K562 (cell line): ENCODE measurements around the gene NOTCH1. TPM values are rescaled to one million over a fixed set of nuclear protein-coding genes. Genes with fewer than 3 reads are reported as not detected.

Source experiments
- ATAC-seq: fragments of 200-7000 bp; cut with Tn5 transposase; 3 replicates; pipeline ENCODE4 v1.9.1; 2020; ENCODE audit warnings: moderate library complexity
- BruUV-seq: library from RNA; stranded (reverse); fragments of 400-500 nt; replicated peaks from 2 replicates; lab custom pipeline; 2021; lab: Mats Ljungman, UMichigan
- CTCF ChIA-PET: fragments of 300-600 bp; formaldehyde crosslinking; extraction: SDS; loops from one replicate; lab custom pipeline; 2021; ENCODE audit warnings: low intra/inter-chr PET ratio; lab: Yijun Ruan, JAX
- POLR2A ChIA-PET: fragments of 300-600, 350-650 bp; sonication (Branson Sonifier 250); formaldehyde crosslinking; extraction: SDS; loops from one replicate; lab custom pipeline; 2021; ENCODE audit warnings: antibody characterized with exemption, inconsistent platforms; lab: Yijun Ruan, JAX
- DNase-seq, 4 experiments: peaks; one replicate each; pipeline versions ENCODE4 v3.0.0 to v3.0.0-alpha.2; 2011 to 2018; ENCODE audit warnings: low spot score in 3 of 4, mixed read lengths in 3 of 4; ENCODE audit errors: extremely low read depth in 1 of 4
- FAIRE-seq: peaks from 2 replicates; lab custom pipeline; 2011; peaks lifted over from hg19 to GRCh38; lab: Jason Lieb, UNC
- H2AFZ ChIP-seq: 2 replicates; pipeline ENCODE4 v1.6.0; 2011; ENCODE audit warnings: low read depth, low read length, control low read depth, inconsistent platforms
- H3K27ac ChIP-seq: fragments of 200-600 bp; 3 replicates; pipeline ENCODE4 v1.8.0; 2011; ENCODE audit warnings: low read depth, mild to moderate bottlenecking, control low read depth, inconsistent platforms, low read length, moderate library complexity, mixed read lengths; ENCODE audit errors: extremely low read depth
- H3K27me3 ChIP-seq, 2 experiments: fragments of 300-600 bp in 1 of 2; 2 replicates in 1 of 2; 3 replicates in 1 of 2; pipeline versions ENCODE4 v1.6.0 to v1.8.0; 2011; ENCODE audit warnings: inconsistent platforms in 2 of 2, low read length in 2 of 2, mild to moderate bottlenecking in 1 of 2, mixed read lengths in 1 of 2, moderate library complexity in 1 of 2; ENCODE audit not compliant: control insufficient read depth in 2 of 2, insufficient read depth in 2 of 2
- H3K36me3 ChIP-seq: fragments of 300-600 bp; 3 replicates; pipeline ENCODE4 v1.8.0; 2011; ENCODE audit warnings: mild to moderate bottlenecking, low read length, inconsistent platforms; ENCODE audit not compliant: control insufficient read depth, insufficient read depth
- H3K4me1 ChIP-seq, 2 experiments: fragments of 200-600 bp in 1 of 2; replicated peaks in 1 of 2; 2 replicates in 1 of 2; 3 replicates in 1 of 2; pipeline versions ENCODE4 v1.5.1 to v1.8.0; 2011; ENCODE audit warnings: inconsistent platforms in 2 of 2, low read length in 2 of 2, mild to moderate bottlenecking in 1 of 2, mixed read lengths in 1 of 2, moderate library complexity in 1 of 2; ENCODE audit not compliant: control insufficient read depth in 2 of 2, insufficient read depth in 2 of 2
- H3K4me2 ChIP-seq: 2 replicates; pipeline ENCODE4 v1.6.1; 2011; ENCODE audit warnings: low read length, control low read depth, inconsistent platforms, mixed read lengths; ENCODE audit not compliant: insufficient read depth
- H3K4me3 ChIP-seq: fragments of 200-600 bp; sonication (generic), shearing (Covaris generic); 2 replicates; pipeline ENCODE4 v1.5.1; 2016; ENCODE audit warnings: control low read depth, inconsistent platforms
- H3K79me2 ChIP-seq: fragments of 200-600 bp; 3 replicates; pipeline ENCODE4 v1.8.0; 2011; ENCODE audit warnings: low read length, inconsistent platforms; ENCODE audit not compliant: control insufficient read depth, insufficient read depth
- H3K9ac ChIP-seq, 2 experiments: 2 replicates each; pipeline versions ENCODE4 v1.6.0 to v1.6.1; 2011; ENCODE audit warnings: low read depth in 2 of 2, low read length in 2 of 2, control low read depth in 1 of 2, inconsistent platforms in 1 of 2, mild to moderate bottlenecking in 1 of 2, mixed read lengths in 1 of 2; ENCODE audit not compliant: insufficient read depth in 1 of 2
- H3K9me1 ChIP-seq: one replicate; pipeline ENCODE4 v1.6.0; 2011; ENCODE audit warnings: inconsistent platforms, mild to moderate bottlenecking, low read length, moderate library complexity; ENCODE audit not compliant: control insufficient read depth, insufficient read depth
- H3K9me3 ChIP-seq: replicated peaks from 2 replicates; pipeline ENCODE4 v1.5.1; 2011; ENCODE audit warnings: low read depth, low read length, inconsistent platforms; ENCODE audit not compliant: control insufficient read depth, insufficient read depth
- H4K20me1 ChIP-seq: replicated peaks from 2 replicates; pipeline ENCODE4 v1.6.1; 2011; ENCODE audit warnings: low read length, inconsistent platforms, mixed read lengths; ENCODE audit not compliant: control insufficient read depth, insufficient read depth
- POLR2G ChIP-seq: fragments of 200-400 bp; formaldehyde crosslinking; IDR thresholded peaks from 2 replicates; pipeline ENCODE4 v1.6.1; 2017; ENCODE audit warnings: low read depth, mild to moderate bottlenecking, antibody characterized with exemption, low read length, moderate library complexity
- RBFOX2 ChIP-seq: fragments of 200-400 bp; formaldehyde crosslinking; IDR thresholded peaks from 2 replicates; pipeline ENCODE4 v1.6.1; 2017; ENCODE audit warnings: low read depth, mild to moderate bottlenecking, low read length, moderate library complexity
- WGBS: fragments of 100-300 bp; shearing (Covaris generic); methylation state at CpG from one replicate; pipeline ENCODE4 v1.1.6; 2016; ENCODE audit warnings: low coverage, mixed read lengths; ENCODE audit not compliant: insufficient coverage; ENCODE audit errors: missing lambda C conversion rate; 5-methylcytosine and 5-hydroxymethylcytosine counted together
- in situ Hi-C: fragments of 300-500 bp; cut with MboI; formaldehyde crosslinking; loops from 4 replicates; pipeline ENCODE4 v1.15.0; 2018; ENCODE audit warnings: inconsistent platforms, mixed read lengths
- intact Hi-C: fragments of 100-400 bp; cut with micrococcal nuclease; formaldehyde crosslinking; loops from 2 replicates; pipeline ENCODE4 v1.14.2; 2022
- polyA plus RNA-seq, 8 experiments: library from polyadenylated mRNA; depleted of rRNA in 4 of 8; stranded (reverse) in 5 of 8; unstranded in 3 of 8; fragments of >200 nt; fragmentation: Nextera tagmentation in 2 of 8; fragmentation: Illumina TruSeq in 1 of 8; extraction: Ambion mirVana in 2 of 8; extraction: Trizol in 1 of 8; gene quantifications; 2 replicates each; pipeline versions ENCODE4 v1.2.1 to v1.2.3, GENCODE V29; 2011 to 2014; ENCODE audit warnings: inconsistent platforms in 1 of 8, missing spikeins in 1 of 8
- total RNA-seq, 7 experiments: library from RNA; depleted of rRNA in 6 of 7; stranded (reverse); fragments of >200 nt in 6 of 7; fragmentation: Illumina TruSeq in 2 of 7; extraction: Trizol in 2 of 7; gene quantifications; 2 replicates each; pipeline versions ENCODE4 v1.2.1 to v1.2.3, GENCODE V29; 2011 to 2021; ENCODE audit warnings: low replicate concordance in 1 of 7
- TF ChIP-seq, protein P1 (sequence below): fragments of 450-650 bp; IDR thresholded peaks from 2 replicates; pipeline ENCODE4 v1.6.1; 2016; ENCODE audit warnings: low read depth, mild to moderate bottlenecking, moderate library complexity
- TF ChIP-seq, protein P2 (sequence below), 3 experiments: fragments of 200-800 bp in 1 of 3; sonication (Bioruptor generic) in 1 of 3; sonication (generic) in 1 of 3; formaldehyde crosslinking in 1 of 3; IDR thresholded peaks; 2 replicates each; pipeline versions ENCODE4 v1.6.1 to v1.8.0; 2016 to 2022; ENCODE audit warnings: mild to moderate bottlenecking in 2 of 3, missing compliant biosample characterization in 2 of 3, missing genetic modification characterization in 2 of 3, missing genetic modification reagents in 1 of 3

Gene NOTCH1
- total and polyA plus RNA-seq, 9 of the 15 experiments (the other 6 are each of a cell fraction or from before 2014, with no cell fraction given) = 0.03 to 31.4 (median 2.3) TPM

DNA sequence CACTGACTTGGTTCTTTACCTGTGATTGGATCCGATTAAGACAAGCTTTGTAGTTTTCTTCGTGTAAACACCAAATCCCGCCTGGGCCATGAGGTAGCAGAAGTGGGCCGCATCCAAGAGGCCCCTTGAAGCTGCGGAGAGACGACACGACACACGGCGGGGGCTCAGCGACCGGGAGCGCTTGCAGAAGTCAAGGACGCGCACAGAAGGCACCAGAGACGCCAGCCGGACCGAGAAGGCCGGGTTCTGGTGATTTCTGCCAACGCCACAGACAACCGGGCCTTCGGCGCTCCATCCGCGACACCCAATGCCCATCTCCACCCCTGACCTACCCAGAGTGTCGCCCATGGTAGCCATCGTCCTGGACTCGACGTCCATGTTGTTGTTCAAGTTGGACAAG is 86.4 kb downstream of the NOTCH1 start:
- H4K20me1 ChIP-seq = no peaks in the 10 kb centered on the region
- no TSS peak for BruUV-seq
- no peaks in the 10 kb centered on the region for H3K9me3 ChIP-seq
- no peak overlapping the region for H3K4me3 ChIP-seq
- H3K4me2 ChIP-seq = no peak overlapping the region
- no peaks in the 10 kb centered on the region for H3K27me3 ChIP-seq
- CTCF ChIA-PET = no interaction called here
- H3K9me1 ChIP-seq = no peaks in the 10 kb centered on the region
- no peak for FAIRE-seq
- POLR2A ChIA-PET = interaction anchor here (0.7 to 2.1 kb wide), 3 partner anchors 9 to 15 kb away, joined by 3 to 7 read pairs (median 4); no protein-coding TSS in a partner anchor
- H3K79me2 ChIP-seq = no peaks in the 10 kb centered on the region
- TF ChIP-seq, protein P1, sequence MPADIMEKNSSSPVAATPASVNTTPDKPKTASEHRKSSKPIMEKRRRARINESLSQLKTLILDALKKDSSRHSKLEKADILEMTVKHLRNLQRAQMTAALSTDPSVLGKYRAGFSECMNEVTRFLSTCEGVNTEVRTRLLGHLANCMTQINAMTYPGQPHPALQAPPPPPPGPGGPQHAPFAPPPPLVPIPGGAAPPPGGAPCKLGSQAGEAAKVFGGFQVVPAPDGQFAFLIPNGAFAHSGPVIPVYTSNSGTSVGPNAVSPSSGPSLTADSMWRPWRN = no peak
- TF ChIP-seq RBFOX2 (peak; percentile 14; the same call in 1 of the 2 replicates), POLR2G (0 out of 2 replicates have a peak, but pooled peaks have one; percentile 31)
- TF ChIP-seq, protein P2, sequence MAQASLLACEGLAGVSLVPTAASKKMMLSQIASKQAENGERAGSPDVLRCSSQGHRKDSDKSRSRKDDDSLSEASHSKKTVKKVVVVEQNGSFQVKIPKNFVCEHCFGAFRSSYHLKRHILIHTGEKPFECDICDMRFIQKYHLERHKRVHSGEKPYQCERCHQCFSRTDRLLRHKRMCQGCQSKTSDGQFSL (CRISPR knock-in tag; IDR thresholded peaks at IDR 0.05) = no peak
- TF ChIP-seq, protein P2 (tag; IDR thresholded peaks at IDR 0.05) = no peak
- TF ChIP-seq, all 486 proteins: peak for 2
- 98% methylated on average over 22 of the region's 28 CpGs for WGBS
- in situ Hi-C loops = no loop called here
- H2AFZ ChIP-seq = no peak overlapping the region
- H3K4me1 ChIP-seq = no peaks in the 10 kb centered on the region
- H3K36me3 ChIP-seq = peaks cover 92% of the 10 kb centered on the region
- no peak overlapping the region for H3K27ac ChIP-seq
- DNase-seq (no peak), ATAC-seq (no peak)
- intact Hi-C loops = no loop called here
- H3K9ac ChIP-seq = 0 out of 4 replicates have a peak overlapping the region, but pooled peaks of 1 of the 2 experiments have one; percentile 6
